Superior temporal gyrus (tissue), 1 donor: ENCODE results near the gene MAEA.
"Not testable (repeated sequence)": the region's sequence is repeated elsewhere in the genome, so short reads cannot be mapped to it uniquely, and the experiment has no call there.

ENCODE experiments used
- DNase-seq: peaks from one replicate; pipeline ENCODE4 v3.0.0-alpha.2; 2016; ENCODE audit errors: extremely low spot score

The MAEA gene

GRCh38 chr4:1366371-1367229 is 76.9 kb downstream of the MAEA start:
- no peak for DNase-seq

GRCh38 chr4:1367230-1367935 is 77.7 kb downstream of the MAEA start:
- DNase-seq = no peak

GRCh38 chr4:1367936-1368289 is 78.2 kb downstream of the MAEA start:
- no peak for DNase-seq

GRCh38 chr4:1368421-1369090 is 78.9 kb downstream of the MAEA start:
- no peak for DNase-seq

- DNase-seq = no peak
Observed at GRCh38 chr4:1369091-1369450, 79.4 kb downstream of the MAEA start.

GRCh38 chr4:1369479-1370079 is 79.9 kb downstream of the MAEA start:
- no peak for DNase-seq

GRCh38 chr4:1370321-1371124 is 80.8 kb downstream of the MAEA start:
- DNase-seq = no peak

- no peak for DNase-seq
Observed at GRCh38 chr4:1371176-1372165, 81.8 kb downstream of the MAEA start.

- not testable (repeated sequence) for DNase-seq
Observed at GRCh38 chr4:1372576-1372975, 82.9 kb downstream of the MAEA start.

GRCh38 chr4:1373892-1374705 is 84.4 kb downstream of the MAEA start:
- DNase-seq = no peak

GRCh38 chr4:1374706-1375045 is 85.0 kb downstream of the MAEA start:
- DNase-seq = no peak

- DNase-seq = no peak
Observed at GRCh38 chr4:1375051-1375721, 85.5 kb downstream of the MAEA start.

- no peak for DNase-seq
Observed at GRCh38 chr4:1375761-1376322, 86.2 kb downstream of the MAEA start.

GRCh38 chr4:1376391-1376840 is 86.7 kb downstream of the MAEA start:
- no peak for DNase-seq

GRCh38 chr4:1376841-1377605 is 87.3 kb downstream of the MAEA start:
- DNase-seq = no peak

- no peak for DNase-seq
Observed at GRCh38 chr4:1377606-1378261, 88.0 kb downstream of the MAEA start.

GRCh38 chr4:1378559-1379231 is 89.0 kb downstream of the MAEA start:
- no peak for DNase-seq
